Neuronal stem cell (in vitro differentiated cells): ENCODE measurements around the gene TRIM47.

ENCODE experiments used
- DNase-seq: peaks from one replicate; pipeline ENCODE4 v3.0.0-alpha.2; 2013; ENCODE audit warnings: low spot score
- H2AFZ ChIP-seq: one replicate; pipeline ENCODE4 v1.6.1; 2013; ENCODE audit warnings: mild to moderate bottlenecking, low read length, inconsistent platforms
- H2AK5ac ChIP-seq: 2 replicates; pipeline ENCODE4 v1.6.1; 2013; ENCODE audit warnings: low read depth, mild to moderate bottlenecking, inconsistent platforms, low read length, moderate library complexity, mixed read lengths
- H2BK120ac ChIP-seq: 2 replicates; pipeline ENCODE4 v1.6.1; 2013; ENCODE audit warnings: low read depth, mild to moderate bottlenecking, inconsistent platforms, low read length, moderate library complexity, mixed read lengths
- H2BK12ac ChIP-seq: one replicate; pipeline ENCODE4 v1.6.1; 2013; ENCODE audit warnings: low read length, inconsistent platforms
- H2BK15ac ChIP-seq: 2 replicates; pipeline ENCODE4 v1.6.1; 2013; ENCODE audit warnings: mild to moderate bottlenecking, low read length, inconsistent platforms, mixed read lengths
- H2BK5ac ChIP-seq: one replicate; pipeline ENCODE4 v1.6.1; 2013; ENCODE audit warnings: inconsistent platforms, mild to moderate bottlenecking, low read length, moderate library complexity
- H3K14ac ChIP-seq: one replicate; pipeline ENCODE4 v1.6.1; 2013; ENCODE audit warnings: low read length, inconsistent platforms
- H3K18ac ChIP-seq: 2 replicates; pipeline ENCODE4 v1.6.1; 2013; ENCODE audit warnings: low read length, inconsistent platforms
- H3K23ac ChIP-seq: 2 replicates; pipeline ENCODE4 v1.6.1; 2013; ENCODE audit warnings: low read depth, mild to moderate bottlenecking, mixed read lengths, low read length, inconsistent platforms; ENCODE audit not compliant: poor library complexity
- H3K27ac ChIP-seq: replicated peaks from 3 replicates; pipeline ENCODE4 v1.5.1; 2013; ENCODE audit warnings: low read length, inconsistent platforms
- H3K27me3 ChIP-seq, 3 experiments: 2 replicates each; pipeline ENCODE4 v1.6.1; 2013; ENCODE audit warnings: low read length in 3 of 3, mild to moderate bottlenecking in 2 of 3, inconsistent platforms in 1 of 3, low read depth in 1 of 3, mixed read lengths in 1 of 3, moderate library complexity in 1 of 3; ENCODE audit not compliant: control insufficient read depth in 3 of 3, insufficient read depth in 3 of 3
- H3K36me3 ChIP-seq, 2 donors: replicated peaks in 1 of 2; 2 replicates each; pipeline ENCODE4 v1.6.1; 2013; ENCODE audit warnings: low read length in 2 of 2; ENCODE audit not compliant: control insufficient read depth in 2 of 2, insufficient read depth in 2 of 2
- H3K4ac ChIP-seq: 2 replicates; pipeline ENCODE4 v1.6.1; 2013; ENCODE audit warnings: inconsistent platforms, mild to moderate bottlenecking, low read length, moderate library complexity
- H3K4me1 ChIP-seq, 2 donors: 1 replicate in 1 of 2; 2 replicates in 1 of 2; pipeline ENCODE4 v1.6.1; 2013; ENCODE audit warnings: low read length in 2 of 2, low read depth in 1 of 2; ENCODE audit not compliant: control insufficient read depth in 2 of 2, insufficient read depth in 1 of 2
- H3K4me2 ChIP-seq: one replicate; pipeline ENCODE4 v1.6.1; 2013; ENCODE audit warnings: mild to moderate bottlenecking, low read length, inconsistent platforms; ENCODE audit not compliant: insufficient read depth, poor library complexity, severe bottlenecking
- H3K4me3 ChIP-seq, 2 donors: 2 replicates each; pipeline ENCODE4 v1.5.1; 2013; ENCODE audit warnings: low read length in 2 of 2, mild to moderate bottlenecking in 2 of 2, inconsistent platforms in 1 of 2, moderate library complexity in 1 of 2
- H3K79me1 ChIP-seq: one replicate; pipeline ENCODE4 v1.6.1; 2013; ENCODE audit warnings: low read depth, mild to moderate bottlenecking, inconsistent platforms, low read length, moderate library complexity
- H3K9ac ChIP-seq: one replicate; pipeline ENCODE4 v1.6.1; 2013; ENCODE audit warnings: mild to moderate bottlenecking, low read depth, low read length, inconsistent platforms; ENCODE audit not compliant: poor library complexity
- H3K9me3 ChIP-seq, 2 donors: replicated peaks in 1 of 2; 2 replicates each; pipeline versions ENCODE3 to v1.6.1; 2013; ENCODE audit warnings: low read length in 2 of 2, mild to moderate bottlenecking in 2 of 2, inconsistent platforms in 1 of 2, low read depth in 1 of 2, mixed read lengths in 1 of 2, moderate library complexity in 1 of 2; ENCODE audit not compliant: control insufficient read depth in 2 of 2, insufficient read depth in 1 of 2
- H4K8ac ChIP-seq: one replicate; pipeline ENCODE4 v1.6.1; 2013; ENCODE audit warnings: low read depth, mild to moderate bottlenecking, inconsistent platforms, low read length, moderate library complexity
- H4K91ac ChIP-seq: one replicate; pipeline ENCODE4 v1.6.1; 2013; ENCODE audit warnings: low read length, low read depth, mild to moderate bottlenecking, inconsistent platforms; ENCODE audit not compliant: poor library complexity
- WGBS, 2 donors: extraction: QIAGEN DNeasy Blood & Tissue Kit; methylation state at CpG; one replicate each; pipeline ENCODE4 v1.1.7; 2013; ENCODE audit warnings: missing lambda C conversion rate in 2 of 2, mixed read lengths in 1 of 2; ENCODE audit not compliant: insufficient read length in 2 of 2, insufficient replicate concordance in 1 of 2; ENCODE audit errors: extremely low coverage in 2 of 2; 5-methylcytosine and 5-hydroxymethylcytosine counted together

TRIM47 gene

DNA sequence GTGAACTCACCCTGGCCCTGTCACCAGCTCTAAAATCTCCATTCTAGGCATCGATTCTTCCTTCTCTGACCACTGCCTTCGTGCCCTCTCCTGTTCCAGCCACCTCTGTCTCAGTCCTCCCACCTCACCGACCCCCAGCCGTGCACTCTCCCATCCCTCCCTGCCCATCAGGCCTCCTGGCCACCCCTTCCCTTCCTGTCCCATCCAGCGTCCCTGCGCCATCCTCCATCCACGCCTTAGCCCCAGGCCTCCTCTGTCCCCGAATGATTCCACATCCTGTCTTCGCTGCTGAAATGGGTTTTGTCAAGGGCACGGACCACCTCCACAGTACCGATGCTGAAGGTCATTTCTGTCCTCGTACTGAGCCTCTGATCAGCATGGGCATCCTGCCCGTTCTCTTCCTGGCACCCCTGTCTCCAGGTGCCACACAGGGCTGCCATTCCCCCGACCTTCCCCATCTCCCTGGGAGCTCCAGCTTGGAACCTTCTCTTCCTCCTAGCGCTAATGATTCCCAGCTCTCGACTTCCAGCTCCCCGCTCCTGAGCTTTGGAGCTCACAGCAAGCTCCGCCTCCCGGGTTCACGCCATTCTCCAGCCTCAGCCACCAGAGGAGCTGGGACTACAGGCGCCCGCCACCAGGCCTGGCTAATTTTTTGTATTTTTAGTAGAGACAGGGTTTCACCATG is 15.8 kb upstream of the TRIM47 start:
- H3K4me1 ChIP-seq = peaks cover 0 to 13% of the 10 kb centered on the region in 2 donors
- H2BK120ac ChIP-seq = no peak overlapping the region
- no peak overlapping the region for H3K14ac ChIP-seq
- no peak overlapping the region for H3K27ac ChIP-seq
- no peak overlapping the region for H2BK12ac ChIP-seq
- H3K9ac ChIP-seq = peak overlapping the region; percentile 75
- H2AK5ac ChIP-seq = peak overlapping the region; percentile 48
- WGBS, 2 donors = no CpG with 5 or more reads among the region's 22 CpGs
- no peaks in the 10 kb centered on the region for H3K27me3 ChIP-seq
- H4K8ac ChIP-seq = no peak overlapping the region
- no peak overlapping the region for H2AFZ ChIP-seq
- H3K4me2 ChIP-seq = no peak overlapping the region
- no peak for DNase-seq
- peak overlapping the region; percentile 11 for H3K18ac ChIP-seq
- no peak overlapping the region for H3K23ac ChIP-seq
- H3K36me3 ChIP-seq = peaks cover 21 to 23% of the 10 kb centered on the region in 2 donors
- no peak overlapping the region for H2BK15ac ChIP-seq
- peaks cover 0 to 2% of the 10 kb centered on the region in 2 donors for H3K9me3 ChIP-seq
- H2BK5ac ChIP-seq = peak overlapping the region; percentile 47
- no peak overlapping the region for H3K4me3 ChIP-seq
- H3K4ac ChIP-seq = no peak overlapping the region
- no peak overlapping the region for H4K91ac ChIP-seq
- peaks cover 15% of the 10 kb centered on the region for H3K79me1 ChIP-seq

DNA sequence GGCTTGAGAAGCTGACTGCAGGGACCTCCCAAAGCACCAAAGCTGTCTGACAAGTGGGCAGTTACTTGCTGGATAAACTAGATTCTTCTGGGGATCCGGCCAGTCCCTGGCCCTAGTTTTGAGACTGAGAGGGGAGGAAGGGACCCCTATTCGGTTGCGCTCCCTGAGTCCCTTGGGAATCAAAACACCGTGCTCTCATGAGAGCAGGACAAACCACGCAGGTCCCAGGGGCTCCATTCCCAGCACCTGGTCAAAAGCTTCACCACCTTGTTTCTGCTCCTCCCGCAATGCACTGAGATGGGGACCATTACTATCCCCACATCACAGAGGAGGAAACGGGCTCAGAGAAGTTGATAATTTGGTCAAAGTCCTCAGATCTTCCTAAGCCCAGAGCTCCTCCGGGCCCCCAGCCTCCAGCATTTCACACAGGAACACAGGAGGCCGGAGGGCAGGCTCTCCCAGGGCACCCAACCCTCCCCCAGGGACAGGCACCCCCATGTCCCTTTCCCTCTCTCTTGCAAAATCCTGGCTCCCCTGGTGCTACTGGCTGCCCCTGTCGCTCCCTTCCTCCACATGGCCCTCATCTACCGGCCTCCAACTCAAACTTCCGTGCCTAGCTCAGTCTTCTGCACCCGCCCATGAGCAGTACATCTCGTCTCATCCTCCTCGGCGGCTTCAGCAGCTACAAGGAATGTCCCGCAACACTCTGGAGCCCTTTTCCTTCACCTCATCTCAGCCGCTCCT is 15.1 kb upstream of the TRIM47 start:
- no peak overlapping the region for H2BK15ac ChIP-seq
- H2BK12ac ChIP-seq = no peak overlapping the region
- peak overlapping the region; percentile 75 for H3K9ac ChIP-seq
- no peak overlapping the region for H2BK120ac ChIP-seq
- H3K4me2 ChIP-seq = no peak overlapping the region
- H2BK5ac ChIP-seq = peak overlapping the region; percentile 47
- H3K4me1 ChIP-seq = peaks cover 0 to 13% of the 10 kb centered on the region in 2 donors
- H2AFZ ChIP-seq = no peak overlapping the region
- no peak overlapping the region for H3K23ac ChIP-seq
- no peak overlapping the region for H3K27ac ChIP-seq
- no peak overlapping the region for H3K4me3 ChIP-seq
- H3K4ac ChIP-seq = no peak overlapping the region
- H3K9me3 ChIP-seq = peaks cover 0 to 2% of the 10 kb centered on the region in 2 donors
- H3K18ac ChIP-seq = no peak overlapping the region
- H3K36me3 ChIP-seq = peaks cover 14 to 24% of the 10 kb centered on the region in 2 donors
- peaks cover 15% of the 10 kb centered on the region for H3K79me1 ChIP-seq
- H4K91ac ChIP-seq = no peak overlapping the region
- no peaks in the 10 kb centered on the region for H3K27me3 ChIP-seq
- no peak for DNase-seq
- H2AK5ac ChIP-seq = peak overlapping the region; percentile 48
- H4K8ac ChIP-seq = no peak overlapping the region
- H3K14ac ChIP-seq = no peak overlapping the region
- no CpG with 5 or more reads among the region's 18 CpGs for WGBS, 2 donors

DNA sequence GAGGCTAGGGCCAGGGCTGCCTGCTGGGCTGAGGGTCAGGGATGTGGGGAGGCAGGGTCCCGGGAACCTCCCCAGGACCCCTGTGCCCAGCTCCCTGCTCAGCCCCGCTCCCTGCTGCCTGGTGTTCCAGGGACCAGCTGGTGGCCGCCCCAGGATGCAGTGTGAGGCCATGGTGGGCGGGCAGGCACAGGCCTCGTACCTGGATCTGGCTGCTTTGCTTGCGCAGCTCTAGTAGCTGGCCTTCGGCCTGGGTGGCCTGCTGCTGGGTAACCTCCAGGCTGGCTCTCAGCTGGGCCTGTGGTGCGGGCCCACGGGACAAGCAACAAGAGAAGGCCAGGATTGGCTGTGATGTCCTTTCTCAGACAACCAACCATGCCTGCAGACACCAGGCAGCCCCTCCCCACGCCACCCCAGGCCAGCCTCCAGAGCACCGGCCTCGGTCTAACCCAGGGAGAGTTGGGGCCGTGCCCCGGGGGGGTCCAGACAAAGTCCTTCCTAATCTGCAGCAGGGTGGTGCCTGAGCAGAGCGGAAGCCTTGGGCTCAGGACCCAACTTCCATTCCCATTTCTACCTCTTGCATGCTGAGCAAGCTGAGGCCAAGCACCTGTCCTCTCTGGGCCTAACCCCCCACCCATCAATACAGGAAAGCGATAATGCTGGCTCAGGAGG is 14.3 kb upstream of the TRIM47 start:
- Histone ChIP-seq H2BK120ac (no peak overlapping the region), H3K36me3 (peaks cover 6 to 25% of the 10 kb centered on the region in 2 donors), H3K4me1 (peaks cover 0 to 13% of the 10 kb centered on the region in 2 donors), H4K91ac (no peak overlapping the region), H2BK15ac (no peak overlapping the region), H3K9me3 (peaks cover 0 to 2% of the 10 kb centered on the region in 2 donors), H3K27me3 (no peaks in the 10 kb centered on the region), H3K23ac (no peak overlapping the region), H3K4me2 (no peak overlapping the region), H3K27ac (no peak overlapping the region), H2BK12ac (no peak overlapping the region), H2AFZ (no peak overlapping the region), H3K4me3 (no peak overlapping the region), H2BK5ac (peak overlapping the region; percentile 13), H3K4ac (no peak overlapping the region), H2AK5ac (peak overlapping the region; percentile 9), H3K14ac (no peak overlapping the region), H3K9ac (peak overlapping the region; percentile 70), H3K18ac (no peak overlapping the region), H4K8ac (no peak overlapping the region), H3K79me1 (peaks cover 15% of the 10 kb centered on the region)
- no peak for DNase-seq
- no CpG with 5 or more reads among the region's 16 CpGs for WGBS, 2 donors
